H9 (cell line): ENCODE data around the gene RSU1. TPM values are rescaled to one million over a fixed set of nuclear protein-coding genes. Genes with fewer than 3 reads are reported as not detected.
A peak's percentile ranks its signal among the peaks of the same experiment; 100 is the strongest.
"Not testable (repeated sequence)": the region's sequence is repeated elsewhere in the genome, so short reads cannot be mapped to it uniquely, and the experiment has no call there.

Experiments
- DNase-seq: peaks from one replicate; pipeline ENCODE4 v3.0.0-alpha.2; 2017
- H2AFZ ChIP-seq: one replicate; pipeline ENCODE4 v1.6.1; 2013; ENCODE audit warnings: mild to moderate bottlenecking, low read length, control low read depth, moderate library complexity
- H2AK5ac ChIP-seq: 2 replicates; pipeline ENCODE4 v1.6.1; 2013; ENCODE audit warnings: low read length, control low read depth, mixed read lengths; ENCODE audit not compliant: insufficient read length
- H2BK120ac ChIP-seq: one replicate; pipeline ENCODE4 v1.6.1; 2013; ENCODE audit warnings: low read depth, mild to moderate bottlenecking, low read length, control low read depth, inconsistent platforms; ENCODE audit not compliant: poor library complexity, severe bottlenecking
- H2BK12ac ChIP-seq: 2 replicates; pipeline ENCODE4 v1.6.1; 2013; ENCODE audit warnings: low read length, control low read depth, mixed read lengths, low read depth; ENCODE audit not compliant: insufficient read length
- H2BK15ac ChIP-seq: 2 replicates; pipeline ENCODE4 v1.6.1; 2013; ENCODE audit warnings: low read depth, low read length, control low read depth
- H2BK20ac ChIP-seq: one replicate; pipeline ENCODE4 v1.6.1; 2013; ENCODE audit warnings: low read depth, mild to moderate bottlenecking, low read length, control low read depth, inconsistent platforms; ENCODE audit not compliant: poor library complexity, severe bottlenecking
- H2BK5ac ChIP-seq: 2 replicates; pipeline ENCODE4 v1.6.1; 2013; ENCODE audit warnings: low read length, control low read depth, mixed read lengths; ENCODE audit not compliant: insufficient read length
- H3K14ac ChIP-seq: 2 replicates; pipeline ENCODE4 v1.6.1; 2013; ENCODE audit warnings: low read length, control low read depth; ENCODE audit not compliant: insufficient read depth
- H3K18ac ChIP-seq: 2 replicates; pipeline ENCODE4 v1.6.1; 2013; ENCODE audit warnings: low read depth, mild to moderate bottlenecking, mixed read lengths, low read length, control low read depth; ENCODE audit not compliant: insufficient read length
- H3K23ac ChIP-seq: 2 replicates; pipeline ENCODE4 v1.6.1; 2013; ENCODE audit warnings: low read length, control low read depth, mixed read lengths, low read depth; ENCODE audit not compliant: insufficient read length
- H3K23me2 ChIP-seq: 2 replicates; pipeline ENCODE4 v1.6.1; 2013; ENCODE audit warnings: low read depth, mild to moderate bottlenecking, mixed read lengths, low read length, control low read depth; ENCODE audit not compliant: insufficient read length, poor library complexity, severe bottlenecking
- H3K27ac ChIP-seq: 2 replicates; pipeline ENCODE4 v1.5.1; 2013; ENCODE audit warnings: low read length, control low read depth, mixed read lengths, low read depth; ENCODE audit not compliant: insufficient read length
- H3K27me3 ChIP-seq: 2 replicates; pipeline ENCODE4 v1.6.1; 2013; ENCODE audit warnings: low read length, control low read depth, inconsistent platforms; ENCODE audit not compliant: insufficient read depth
- H3K4ac ChIP-seq: 2 replicates; pipeline ENCODE4 v1.6.1; 2013; ENCODE audit warnings: low read depth, mild to moderate bottlenecking, control low read depth, inconsistent platforms, low read length, moderate library complexity
- H3K4me1 ChIP-seq: 2 replicates; pipeline ENCODE4 v1.6.1; 2013; ENCODE audit warnings: low read length, control low read depth, inconsistent platforms; ENCODE audit not compliant: insufficient read depth
- H3K4me2 ChIP-seq: 2 replicates; pipeline ENCODE4 v1.6.1; 2013; ENCODE audit warnings: low read length, control low read depth, mixed read lengths; ENCODE audit not compliant: insufficient read length, insufficient read depth
- H3K56ac ChIP-seq: 2 replicates; pipeline ENCODE4 v1.6.1; 2013; ENCODE audit warnings: low read depth, mild to moderate bottlenecking, mixed read lengths, low read length, control low read depth; ENCODE audit not compliant: insufficient read length
- H3K79me1 ChIP-seq: 2 replicates; pipeline ENCODE4 v1.6.1; 2013; ENCODE audit warnings: low read depth, mild to moderate bottlenecking, moderate library complexity, low read length, control low read depth, inconsistent platforms; ENCODE audit not compliant: insufficient read depth, poor library complexity, severe bottlenecking
- H3K79me2 ChIP-seq: 2 replicates; pipeline ENCODE4 v1.6.1; 2013; ENCODE audit warnings: low read length, control low read depth, inconsistent platforms; ENCODE audit not compliant: insufficient read depth
- H3K9ac ChIP-seq: 2 replicates; pipeline ENCODE4 v1.6.1; 2013; ENCODE audit warnings: low read length, control low read depth, mixed read lengths; ENCODE audit not compliant: insufficient read length; ENCODE audit errors: extremely low read depth
- H3K9me3 ChIP-seq: one replicate; pipeline ENCODE4 v1.6.1; 2013; ENCODE audit warnings: low read depth, low read length, inconsistent platforms; ENCODE audit not compliant: control insufficient read depth
- H3T11ph ChIP-seq: one replicate; pipeline ENCODE4 v1.6.1; 2013; ENCODE audit warnings: mild to moderate bottlenecking, low read length, control low read depth, inconsistent platforms
- H4K20me1 ChIP-seq: one replicate; pipeline ENCODE4 v1.6.1; 2013; ENCODE audit not compliant: control insufficient read depth, insufficient read length, insufficient read depth
- H4K5ac ChIP-seq: 2 replicates; pipeline ENCODE4 v1.6.1; 2013; ENCODE audit warnings: low read depth, mild to moderate bottlenecking, mixed read lengths, low read length, control low read depth; ENCODE audit not compliant: insufficient read length
- H4K8ac ChIP-seq: replicated peaks from 2 replicates; pipeline ENCODE4 v1.6.1; 2013; ENCODE audit warnings: low read length, control low read depth, mixed read lengths, low read depth; ENCODE audit not compliant: insufficient read length
- H4K91ac ChIP-seq: 2 replicates; pipeline ENCODE4 v1.6.1; 2013; ENCODE audit warnings: low read depth, mild to moderate bottlenecking, moderate library complexity, mixed read lengths, low read length, control low read depth; ENCODE audit not compliant: insufficient read length
- H3K27ac Mint-ChIP-seq, 3 experiments: 2 replicates in 2 of 3; 3 replicates in 1 of 3; pipeline ENCODE4 v1.8.0; 2020 to 2021; ENCODE audit warnings: mixed read lengths in 3 of 3, mild to moderate bottlenecking in 1 of 3, moderate library complexity in 1 of 3
- H3K27me3 Mint-ChIP-seq: 2 replicates; pipeline ENCODE4 v1.8.0; 2021; ENCODE audit warnings: low read depth, mild to moderate bottlenecking, moderate library complexity, mixed read lengths
- H3K36me3 Mint-ChIP-seq, 3 experiments: 2 replicates in 2 of 3; 3 replicates in 1 of 3; pipeline ENCODE4 v1.8.0; 2020 to 2021; ENCODE audit warnings: low read depth in 3 of 3, mixed read lengths in 3 of 3; ENCODE audit not compliant: insufficient read depth in 1 of 3
- H3K4me1 Mint-ChIP-seq, 2 experiments: 2 replicates each; pipeline ENCODE4 v1.8.0; 2020; ENCODE audit warnings: mixed read lengths in 2 of 2
- H3K4me3 Mint-ChIP-seq, 2 experiments: 2 replicates in 1 of 2; 3 replicates in 1 of 2; pipeline ENCODE4 v1.8.0; 2020 to 2021; ENCODE audit warnings: mild to moderate bottlenecking in 2 of 2, mixed read lengths in 2 of 2, moderate library complexity in 1 of 2
- H3K9me3 Mint-ChIP-seq, 2 experiments: 2 replicates in 1 of 2; 3 replicates in 1 of 2; pipeline ENCODE4 v1.8.0; 2020; ENCODE audit warnings: mild to moderate bottlenecking in 2 of 2, mixed read lengths in 2 of 2, moderate library complexity in 1 of 2
- WGBS: extraction: QIAGEN DNeasy Blood & Tissue Kit; methylation state at CpG from one replicate; pipeline ENCODE4 v1.1.7; 2013; ENCODE audit warnings: missing lambda C conversion rate, low lambda C conversion rate, mixed read lengths; ENCODE audit not compliant: insufficient read length; ENCODE audit errors: extremely low coverage; 5-methylcytosine and 5-hydroxymethylcytosine counted together
- total RNA-seq: library from RNA; stranded (reverse); gene quantifications from 2 replicates; pipeline ENCODE4 v1.2.1, GENCODE V29; 2021
- TF ChIP-seq, protein P1 (sequence below): fragments of 200-600 bp; sonication (generic); conservative IDR thresholded peaks from 3 replicates; pipeline ENCODE4 v1.8.0; 2021; ENCODE audit warnings: antibody characterized with exemption, mild to moderate bottlenecking

The RSU1 gene
- total RNA-seq, 1 experiment from 2014 or later, result 59.4 TPM

DNA sequence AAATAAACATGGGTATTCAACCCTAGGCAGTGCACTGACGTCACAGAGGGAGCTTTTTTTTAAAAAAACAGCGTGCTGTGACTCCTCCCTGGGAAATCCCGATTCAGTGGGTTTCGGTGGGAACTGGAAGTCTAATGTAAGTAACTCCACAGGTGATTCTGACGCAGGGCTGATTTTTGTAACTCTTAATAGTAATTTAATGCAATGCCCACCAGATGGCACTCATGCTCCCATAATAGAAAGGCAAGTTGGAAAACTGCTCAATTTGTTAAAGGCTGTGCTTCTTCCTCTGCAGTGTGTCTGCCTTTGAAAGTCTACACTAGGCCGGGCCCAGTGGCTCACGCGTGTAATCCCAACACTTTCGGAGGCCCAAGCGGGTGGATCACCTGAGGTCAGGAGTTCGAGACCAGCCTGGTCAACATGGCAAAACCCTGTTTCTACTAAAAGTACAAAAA is 10.9 kb upstream of the RSU1 start:
- H4K8ac ChIP-seq, result no peak overlapping the region
- H3K14ac ChIP-seq, result no peak overlapping the region
- no peak overlapping the region for H4K5ac ChIP-seq
- WGBS, result no CpG with 5 or more reads among the region's 11 CpGs
- no peak overlapping the region for H2BK20ac ChIP-seq
- no peaks in the 10 kb centered on the region for H3K79me2 ChIP-seq
- no peak overlapping the region for H2BK5ac ChIP-seq
- no peak overlapping the region for H2BK120ac ChIP-seq
- H2AK5ac ChIP-seq, result no peak overlapping the region
- no peak overlapping the region for H3K4ac ChIP-seq
- Mint-ChIP-seq H3K4me1 (peaks cover 3 to 9% of the 10 kb centered on the region in 2 experiments; a peak in 3 of 4 replicates), H3K36me3 (peaks cover 3 to 5% (median 5%) of the 10 kb centered on the region in 3 experiments; a peak in 6 of 7 replicates), H3K27ac (peak overlapping the region in 2 of 3 experiments; percentile 11 to 39; a peak in 2 of 7 replicates), H3K4me3 (0 out of 5 replicates have a peak overlapping the region, but pooled peaks of 1 of the 2 experiments have one; percentile 8), H3K9me3 (peaks cover 8 to 12% of the 10 kb centered on the region in 2 experiments), H3K27me3 (no peaks in the 10 kb centered on the region; the same call in 1 of the 2 replicates)
- no peak overlapping the region for H3K9ac ChIP-seq
- no peak overlapping the region for H3K18ac ChIP-seq
- H3K56ac ChIP-seq, result no peak overlapping the region
- no peak overlapping the region for H2BK15ac ChIP-seq
- H3K9me3 ChIP-seq, result peaks cover 5% of the 10 kb centered on the region
- H4K91ac ChIP-seq, result no peak overlapping the region
- peak; percentile 78 for DNase-seq
- no peaks in the 10 kb centered on the region for H3K27me3 ChIP-seq
- H3K4me2 ChIP-seq, result no peak overlapping the region
- TF ChIP-seq, protein P1, sequence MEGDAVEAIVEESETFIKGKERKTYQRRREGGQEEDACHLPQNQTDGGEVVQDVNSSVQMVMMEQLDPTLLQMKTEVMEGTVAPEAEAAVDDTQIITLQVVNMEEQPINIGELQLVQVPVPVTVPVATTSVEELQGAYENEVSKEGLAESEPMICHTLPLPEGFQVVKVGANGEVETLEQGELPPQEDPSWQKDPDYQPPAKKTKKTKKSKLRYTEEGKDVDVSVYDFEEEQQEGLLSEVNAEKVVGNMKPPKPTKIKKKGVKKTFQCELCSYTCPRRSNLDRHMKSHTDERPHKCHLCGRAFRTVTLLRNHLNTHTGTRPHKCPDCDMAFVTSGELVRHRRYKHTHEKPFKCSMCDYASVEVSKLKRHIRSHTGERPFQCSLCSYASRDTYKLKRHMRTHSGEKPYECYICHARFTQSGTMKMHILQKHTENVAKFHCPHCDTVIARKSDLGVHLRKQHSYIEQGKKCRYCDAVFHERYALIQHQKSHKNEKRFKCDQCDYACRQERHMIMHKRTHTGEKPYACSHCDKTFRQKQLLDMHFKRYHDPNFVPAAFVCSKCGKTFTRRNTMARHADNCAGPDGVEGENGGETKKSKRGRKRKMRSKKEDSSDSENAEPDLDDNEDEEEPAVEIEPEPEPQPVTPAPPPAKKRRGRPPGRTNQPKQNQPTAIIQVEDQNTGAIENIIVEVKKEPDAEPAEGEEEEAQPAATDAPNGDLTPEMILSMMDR, result peak; percentile 74
- H3K23me2 ChIP-seq, result no peaks in the 10 kb centered on the region
- no peak overlapping the region for H3K23ac ChIP-seq
- H3K4me1 ChIP-seq, result no peaks in the 10 kb centered on the region
- no peak overlapping the region for H2BK12ac ChIP-seq
- no peaks in the 10 kb centered on the region for H4K20me1 ChIP-seq
- H3K79me1 ChIP-seq, result no peaks in the 10 kb centered on the region
- H2AFZ ChIP-seq, result no peak overlapping the region
- H3T11ph ChIP-seq, result no peak overlapping the region
- no peak overlapping the region for H3K27ac ChIP-seq

DNA sequence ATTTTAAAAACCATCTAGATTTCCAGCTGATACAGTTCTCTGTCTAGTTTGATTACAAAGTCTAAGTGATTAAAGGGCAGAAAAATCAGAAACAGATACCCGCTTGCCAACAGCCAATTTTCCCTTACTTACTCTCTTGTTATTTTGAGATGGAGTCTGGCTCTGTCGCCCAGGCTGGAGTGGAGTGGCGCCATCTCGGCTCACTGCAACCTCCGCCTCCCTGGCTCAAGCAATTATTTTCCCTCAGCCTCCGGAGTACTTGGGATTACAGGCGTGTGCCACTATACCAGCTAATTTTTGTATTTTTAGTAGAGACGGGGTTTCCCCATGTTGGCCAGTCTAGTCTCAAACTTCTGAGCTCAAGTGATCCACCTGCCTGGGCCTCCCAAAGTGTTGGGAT is 10.2 kb upstream of the RSU1 start:
- H2BK5ac ChIP-seq, H3K79me2 ChIP-seq, H2AFZ ChIP-seq, H3K9ac ChIP-seq, H3K18ac ChIP-seq, H3T11ph ChIP-seq, H3K27me3 Mint-ChIP-seq, H4K91ac ChIP-seq, H3K27ac Mint-ChIP-seq, H3K14ac ChIP-seq, H3K4me1 Mint-ChIP-seq, H3K4me3 Mint-ChIP-seq, H3K56ac ChIP-seq, H3K27me3 ChIP-seq, DNase-seq, H2BK120ac ChIP-seq, H3K23ac ChIP-seq, H3K27ac ChIP-seq, H2BK15ac ChIP-seq, H3K79me1 ChIP-seq, H4K20me1 ChIP-seq, H4K5ac ChIP-seq, H3K4me2 ChIP-seq, H2BK20ac ChIP-seq, H2AK5ac ChIP-seq, H3K23me2 ChIP-seq, H3K4ac ChIP-seq, H2BK12ac ChIP-seq, H4K8ac ChIP-seq, H3K4me1 ChIP-seq: not testable (repeated sequence)
- WGBS, result no CpG with 5 or more reads among the region's 8 CpGs
- Mint-ChIP-seq H3K9me3 (peaks cover 14 to 18% of the 10 kb centered on the region in 2 experiments), H3K36me3 (peaks cover 6 to 11% (median 11%) of the 10 kb centered on the region in 3 experiments)
- H3K9me3 ChIP-seq, result peaks cover 12% of the 10 kb centered on the region
